T-helper 2 cell treated with Interferon-gamma antibody and Interleukin-4, amounts not matched to agents 100 ng/mL and 5 ng/mL, for 36 hours (primary cell): ENCODE data around the gene RAD23A. TPM values are rescaled to one million over a fixed set of nuclear protein-coding genes. Genes with fewer than 3 reads are reported as not detected.

Source experiments
- intact Hi-C: fragments of 100-400 bp; cut with micrococcal nuclease; formaldehyde crosslinking; loops from one replicate; pipeline ENCODE4 v1.15.1; 2023
- total RNA-seq: library from RNA; stranded (reverse); gene quantifications from 2 replicates; pipeline ENCODE4 v1.2.3, GENCODE V29; 2022

The RAD23A gene
- total RNA-seq = 115 and 119 TPM in 2 replicates

- intact Hi-C loops = loop anchor here (1.0 to 10.0 kb wide), 3 partner anchors 20 to 1139 kb away; partner anchors contain the start of genes C19orf67 and SYCE2
Measured at GRCh38 chr19:12945479-12946091, at the start of gene RAD23A. TSS of gene RAD23A (plus strand) at chr19:12945862. CDS start at chr19:12945949, 87 bp downstream.

- intact Hi-C loops = no loop called here
Measured at GRCh38 chr19:12896460-12896859, 49.2 kb upstream of the RAD23A start.

GRCh38 chr19:12899891-12900518 is 45.7 kb upstream of the RAD23A start:
- intact Hi-C loops = no loop called here

- intact Hi-C loops = no loop called here
Measured at GRCh38 chr19:12907166-12907565, 38.5 kb upstream of the RAD23A start.

- intact Hi-C loops = no loop called here
Measured at GRCh38 chr19:12912571-12912970, 33.1 kb upstream of the RAD23A start.

- intact Hi-C loops = no loop called here
Measured at GRCh38 chr19:12913011-12913561, 32.6 kb upstream of the RAD23A start.

- intact Hi-C loops = no loop called here
Measured at GRCh38 chr19:12913851-12914690, 31.6 kb upstream of the RAD23A start.

GRCh38 chr19:12915860-12916259 is 29.8 kb upstream of the RAD23A start:
- intact Hi-C loops = loop anchor here (5.0 kb wide), 1 partner anchor 34 kb away; the partner anchor contains the start of gene DNASE2

- intact Hi-C loops = loop anchor here (2.0 to 5.0 kb wide), 2 partner anchors 15 to 36 kb away; partner anchors contain the start of genes DNASE2 and FARSA
Measured at GRCh38 chr19:12918253-12918652, 27.4 kb upstream of the RAD23A start.

GRCh38 chr19:12921047-12921446 is 24.6 kb upstream of the RAD23A start:
- intact Hi-C loops = no loop called here

- intact Hi-C loops = no loop called here
Measured at GRCh38 chr19:12922959-12923358, 22.7 kb upstream of the RAD23A start.

- intact Hi-C loops = no loop called here
Measured at GRCh38 chr19:12924621-12925310, 20.9 kb upstream of the RAD23A start.

GRCh38 chr19:12930002-12930645 is 15.5 kb upstream of the RAD23A start:
- intact Hi-C loops = loop anchor here (10.0 kb wide), 1 partner anchor 165 kb away; no protein-coding TSS in a partner anchor

- intact Hi-C loops = loop anchor here (2.0 to 10.0 kb wide), 2 partner anchors 14 to 168 kb away; partner anchors contain the start of gene SYCE2
Measured at GRCh38 chr19:12932392-12933286, 13.0 kb upstream of the RAD23A start.

GRCh38 chr19:12933287-12934072 is 12.2 kb upstream of the RAD23A start, which contains the start of gene FARSA:
TSS of gene FARSA (minus strand) at chr19:12933711. CDS start at chr19:12933696, 15 bp downstream.
- intact Hi-C loops = loop anchor here (2.0 to 10.0 kb wide), 2 partner anchors 15 to 169 kb away; partner anchors contain the start of gene SYCE2

GRCh38 chr19:12935071-12935470 is 10.6 kb upstream of the RAD23A start:
- intact Hi-C loops = loop anchor here (5.0 to 10.0 kb wide), 2 partner anchors 170 to 217 kb away; partner anchors contain the start of genes IER2 and STX10

GRCh38 chr19:12936582-12936981 is 9.1 kb upstream of the RAD23A start:
- intact Hi-C loops = loop anchor here (5.0 to 10.0 kb wide), 2 partner anchors 172 to 216 kb away; partner anchors contain the start of genes IER2 and STX10
